Measurements from ENCODE around the gene TMEM43.

The TMEM43 gene

DNA sequence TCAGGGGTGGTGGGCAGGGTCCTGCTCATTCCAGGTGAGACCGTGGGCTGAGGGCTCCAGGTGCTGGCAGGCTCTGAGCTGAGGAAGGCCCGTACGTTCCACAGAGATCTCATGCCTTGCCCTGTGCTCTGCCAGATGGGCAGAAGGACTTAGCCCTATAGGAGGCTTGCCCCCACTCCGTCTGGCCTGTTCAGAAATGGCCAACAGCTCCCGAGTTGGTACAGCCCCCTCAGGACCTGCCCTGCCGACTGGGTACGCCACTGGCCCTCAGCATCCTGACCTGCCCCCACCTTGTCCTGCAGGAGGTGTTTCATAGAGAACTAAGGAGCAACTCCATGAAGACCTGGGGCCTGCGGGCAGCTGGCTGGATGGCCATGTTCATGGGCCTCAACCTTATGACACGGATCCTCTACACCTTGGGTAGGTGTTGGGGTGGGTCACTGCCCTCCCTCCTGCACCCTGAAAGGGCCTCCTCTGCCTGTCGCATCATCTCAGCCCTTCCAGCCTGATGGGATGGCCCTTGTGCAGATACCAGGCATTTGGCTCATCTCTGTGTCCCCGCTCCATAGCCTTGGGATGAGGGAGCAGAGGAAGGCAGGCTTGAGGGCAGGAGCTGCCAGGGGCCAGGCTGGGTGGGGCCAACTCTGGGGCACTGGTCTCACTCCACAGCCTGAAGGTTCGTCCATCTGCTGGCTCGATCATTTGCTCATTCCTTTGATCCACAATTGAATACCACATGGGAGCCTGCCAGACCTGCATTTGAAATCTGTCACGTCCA, 14.2 kb downstream of the TMEM43 start:
- DNase-seq: no peak

GRCh38 chr3:14139771-14140170, 14.9 kb downstream of the TMEM43 start:
- DNase-seq: no peak

- DNase-seq: no peak
These were observed 15.8 kb downstream of the TMEM43 start for GRCh38 chr3:14140668-14141067.

DNA sequence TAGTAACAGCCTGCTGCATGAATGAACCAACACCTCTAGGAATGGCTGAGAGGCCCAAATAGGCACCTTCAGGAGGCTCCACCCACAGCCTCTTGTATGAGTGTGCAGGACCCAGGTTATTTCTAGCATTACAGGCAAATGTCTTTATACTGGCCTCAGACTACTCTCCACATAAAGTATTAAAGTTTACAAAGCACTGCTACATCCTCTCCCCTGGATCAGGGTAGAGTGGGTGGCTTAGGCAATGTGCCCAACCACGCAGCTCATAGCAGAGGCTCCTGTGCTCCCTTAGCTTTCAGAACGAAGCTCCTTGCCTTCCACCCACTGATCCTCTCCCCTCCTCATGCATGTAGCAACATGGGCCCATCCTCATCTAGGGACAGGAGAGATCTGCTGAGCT, 16.3 kb downstream of the TMEM43 start:
- DNase-seq: no peak

- DNase-seq: no peak
These were observed 16.9 kb downstream of the TMEM43 start for GRCh38 chr3:14141602-14142341.

GRCh38 chr3:14142567-14143270, 17.9 kb downstream of the TMEM43 start:
- DNase-seq: no peak

DNA sequence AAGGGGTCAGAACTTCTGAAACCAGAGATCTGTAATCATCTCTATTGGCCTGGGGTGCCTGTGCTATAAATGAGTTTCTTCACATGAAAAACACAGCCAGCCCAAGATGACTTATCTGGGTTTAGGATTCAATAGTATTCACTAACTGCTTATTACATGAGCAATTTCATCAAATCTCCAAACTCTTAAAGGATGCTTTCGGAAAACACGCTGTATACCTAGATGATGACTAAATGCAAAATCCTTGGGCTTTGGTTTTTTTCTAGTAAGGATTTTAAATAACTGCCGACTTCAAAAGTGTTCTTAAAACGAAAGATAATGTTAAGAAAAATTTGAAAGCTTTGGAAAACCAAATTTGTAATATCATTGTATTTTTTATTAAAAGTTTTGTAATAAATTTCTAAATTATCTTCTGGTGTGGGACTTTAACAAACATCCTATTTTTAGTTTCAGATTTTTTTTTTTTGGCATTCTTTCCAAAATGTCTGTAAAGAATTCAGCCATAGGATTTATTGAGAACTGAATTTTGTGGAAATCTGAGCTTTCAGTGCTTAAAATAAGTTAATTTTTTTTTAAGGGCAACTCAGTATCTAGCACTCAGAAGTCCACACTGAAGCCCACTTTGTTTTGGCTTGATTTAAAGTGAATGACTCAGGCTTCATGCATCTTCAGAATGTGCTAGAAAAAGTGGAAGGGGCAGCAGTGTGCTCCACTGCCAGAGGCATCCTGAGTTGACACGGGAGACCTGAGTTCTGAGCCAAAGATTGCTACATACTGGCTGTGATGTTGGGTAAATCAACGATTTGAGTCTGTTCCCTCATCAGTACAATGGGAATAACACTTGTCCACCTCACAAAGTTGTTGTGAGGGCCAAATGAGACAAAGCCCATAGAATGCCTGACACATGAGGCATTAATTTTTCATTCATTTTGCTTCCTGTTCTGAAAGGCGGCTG, 18.7 kb downstream of the TMEM43 start:
- DNase-seq: no peak

DNA sequence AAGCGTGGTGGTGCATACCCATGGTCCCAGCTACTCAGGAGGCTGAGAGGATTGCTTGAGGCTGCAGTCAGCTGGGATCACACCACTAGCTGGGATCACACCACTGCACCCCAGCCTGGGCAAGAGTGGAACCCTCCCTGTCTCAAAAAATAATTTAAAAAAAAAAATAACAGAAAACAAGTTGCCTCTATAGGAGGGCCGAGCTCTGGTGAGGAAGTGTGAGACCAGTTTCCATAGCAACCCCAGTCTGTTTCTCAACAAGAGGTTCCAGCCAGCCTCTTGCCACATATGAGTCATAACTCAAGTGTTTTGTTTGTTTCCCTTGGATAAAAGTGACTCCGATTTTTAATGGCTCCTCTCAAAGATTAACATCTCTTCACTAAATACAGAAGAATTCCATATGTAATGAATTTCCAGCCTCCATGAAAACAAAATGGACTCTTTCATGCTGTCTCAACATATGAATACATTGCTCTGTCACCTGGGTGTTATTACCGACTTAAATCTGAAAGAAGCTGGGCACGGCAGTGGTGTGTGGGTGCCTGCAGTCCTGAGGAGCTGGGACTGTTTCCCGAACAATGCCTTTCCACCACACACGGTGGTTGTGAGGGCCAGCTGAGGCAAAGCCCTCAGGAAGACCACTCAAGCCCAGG, 19.7 kb downstream of the TMEM43 start:
- DNase-seq: no peak

GRCh38 chr3:14145236-14145635, 20.4 kb downstream of the TMEM43 start:
- DNase-seq: no peak

DNA sequence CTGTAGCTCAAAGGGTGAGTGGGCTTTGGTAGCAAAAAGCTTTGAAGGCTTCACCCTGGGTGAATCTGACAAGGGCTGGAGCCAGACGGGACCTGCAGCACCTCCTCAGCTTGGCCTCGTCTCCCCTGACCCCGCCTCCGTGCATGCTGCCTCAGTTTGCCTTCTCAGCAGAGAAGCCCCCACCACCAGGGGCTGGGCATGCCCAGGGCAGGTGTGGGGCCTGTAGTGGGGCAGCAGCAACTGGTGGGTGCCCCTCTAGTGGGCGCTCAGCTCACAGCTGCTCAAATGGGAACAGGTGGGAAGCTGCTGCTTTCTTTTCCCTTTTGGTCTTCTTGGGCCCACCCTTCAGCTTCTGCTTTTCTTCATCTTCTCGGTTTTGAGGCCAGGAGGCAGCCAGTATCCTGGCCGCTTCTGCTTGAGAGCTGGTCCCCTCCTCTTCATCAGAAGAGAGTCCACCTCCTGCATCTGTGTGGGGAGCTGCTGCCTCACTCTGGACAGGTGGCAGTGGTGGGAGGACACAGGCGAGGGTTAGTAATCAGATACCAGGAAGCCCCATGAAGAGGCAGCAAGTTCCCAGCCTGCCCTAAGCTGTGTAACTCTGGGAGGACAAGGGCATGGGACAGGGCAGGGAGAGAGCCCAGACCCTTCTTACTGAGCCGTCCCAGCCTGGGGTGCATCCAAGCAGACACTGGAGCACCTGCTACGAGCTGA, 21.0 kb downstream of the TMEM43 start:
- no peak for DNase-seq

- no peak for DNase-seq
These were observed 21.7 kb downstream of the TMEM43 start for GRCh38 chr3:14146381-14147065.

- DNase-seq: no peak
These were observed 22.2 kb downstream of the TMEM43 start for GRCh38 chr3:14147066-14147435.

- no peak for DNase-seq
These were observed 22.8 kb downstream of the TMEM43 start for GRCh38 chr3:14147617-14148016.

DNA sequence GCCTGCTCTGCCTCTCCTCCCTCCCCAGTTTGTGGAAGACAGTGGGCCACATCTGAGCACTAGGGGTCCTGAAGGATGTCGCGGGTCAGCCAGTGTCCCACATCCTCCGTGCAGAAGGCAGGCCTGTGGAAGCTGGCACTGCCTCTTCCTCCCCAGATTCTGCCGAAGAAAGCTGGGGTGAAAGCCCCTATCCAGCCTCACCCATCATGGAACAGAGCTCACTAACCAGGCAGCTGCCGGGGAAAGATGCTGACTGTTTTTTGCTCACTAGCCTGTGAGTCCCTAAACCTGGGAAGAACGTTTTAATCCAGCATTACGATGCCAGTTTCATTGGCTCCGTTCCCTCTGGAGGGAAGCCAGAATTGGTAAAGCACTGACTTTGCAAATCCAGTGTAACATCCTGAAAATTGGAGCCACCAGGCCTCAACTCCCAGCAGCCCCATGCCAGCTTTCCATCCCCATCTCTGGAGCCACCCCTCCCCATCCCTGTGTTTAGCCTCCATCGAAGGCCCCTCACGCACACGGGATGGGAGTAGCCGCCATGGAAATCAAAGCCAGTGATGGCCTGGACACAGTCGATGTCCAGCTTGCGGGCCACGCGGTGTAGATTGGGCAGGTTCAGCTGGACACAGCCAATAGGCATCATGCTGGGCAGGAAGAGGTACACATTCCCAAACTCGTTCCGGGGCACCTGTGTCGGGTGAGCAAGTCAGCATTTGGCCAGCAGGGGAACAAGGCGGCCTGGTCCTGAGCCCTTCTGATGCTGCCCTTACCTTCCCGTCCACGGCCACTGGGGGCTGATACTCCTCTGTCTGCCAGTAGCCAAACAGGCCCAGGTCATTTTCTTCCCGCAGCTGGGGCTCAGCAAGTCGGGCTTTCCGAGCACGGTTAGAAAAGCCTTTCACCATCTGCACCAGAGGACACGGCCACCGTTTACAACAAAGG, 23.5 kb downstream of the TMEM43 start:
- no peak for DNase-seq

DNA sequence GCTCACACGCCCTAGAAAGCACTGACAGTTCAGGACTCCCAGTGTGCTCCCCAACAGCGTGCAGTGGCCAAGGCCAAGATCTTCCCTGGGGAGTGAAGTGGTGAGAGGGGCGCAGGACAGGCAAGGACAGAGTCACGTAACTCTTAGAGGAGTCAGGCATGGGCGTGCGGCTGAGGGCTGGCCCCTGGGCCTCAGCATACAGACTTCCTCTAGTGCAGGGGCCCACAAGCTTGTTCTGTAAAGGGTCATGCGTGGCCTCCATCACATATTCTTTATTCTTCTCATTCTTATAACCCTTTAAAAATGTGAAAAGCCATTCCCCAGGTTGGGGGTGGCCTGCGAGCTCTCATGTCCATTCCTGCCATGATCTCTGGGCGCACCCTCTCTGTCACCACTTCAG, 25.2 kb downstream of the TMEM43 start:
- no peak for DNase-seq

DNA sequence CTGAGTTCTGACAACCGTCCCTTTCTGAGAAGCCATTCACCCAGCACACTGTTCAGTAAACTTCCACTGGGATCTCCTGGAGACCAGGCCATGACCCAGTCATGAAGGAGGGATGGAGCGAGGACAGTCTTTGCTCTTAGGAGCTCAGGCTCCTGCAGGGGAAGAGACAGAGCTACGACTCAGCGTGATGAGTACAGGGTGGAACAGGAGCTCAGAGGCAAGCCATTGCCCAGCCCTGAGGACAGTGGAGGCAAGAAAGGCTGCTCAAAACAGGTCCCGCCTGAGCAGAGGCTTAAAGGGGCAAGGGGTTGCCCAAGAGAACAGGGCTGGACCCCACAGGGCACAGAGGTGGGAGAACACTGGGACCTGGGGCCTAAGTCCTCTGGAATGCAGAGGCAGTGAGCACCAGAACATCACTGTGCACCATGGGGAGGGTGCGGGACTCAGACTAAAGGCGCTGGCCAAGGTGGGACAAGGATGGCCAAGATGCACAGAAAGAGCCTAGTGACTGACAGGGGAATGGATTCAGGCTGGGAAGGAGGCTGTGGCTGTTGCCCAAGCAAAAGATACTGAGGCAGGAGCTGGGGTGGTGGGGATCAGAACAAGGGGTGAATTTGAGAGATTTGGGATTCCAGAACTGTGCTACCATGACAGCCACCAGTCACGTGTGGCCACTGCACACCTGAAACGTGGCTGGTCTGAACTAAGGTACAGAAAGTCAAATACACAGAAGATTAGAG, 25.8 kb downstream of the TMEM43 start:
- DNase-seq: no peak

- no peak for DNase-seq
These were observed 26.7 kb downstream of the TMEM43 start for GRCh38 chr3:14151471-14152083.

DNA sequence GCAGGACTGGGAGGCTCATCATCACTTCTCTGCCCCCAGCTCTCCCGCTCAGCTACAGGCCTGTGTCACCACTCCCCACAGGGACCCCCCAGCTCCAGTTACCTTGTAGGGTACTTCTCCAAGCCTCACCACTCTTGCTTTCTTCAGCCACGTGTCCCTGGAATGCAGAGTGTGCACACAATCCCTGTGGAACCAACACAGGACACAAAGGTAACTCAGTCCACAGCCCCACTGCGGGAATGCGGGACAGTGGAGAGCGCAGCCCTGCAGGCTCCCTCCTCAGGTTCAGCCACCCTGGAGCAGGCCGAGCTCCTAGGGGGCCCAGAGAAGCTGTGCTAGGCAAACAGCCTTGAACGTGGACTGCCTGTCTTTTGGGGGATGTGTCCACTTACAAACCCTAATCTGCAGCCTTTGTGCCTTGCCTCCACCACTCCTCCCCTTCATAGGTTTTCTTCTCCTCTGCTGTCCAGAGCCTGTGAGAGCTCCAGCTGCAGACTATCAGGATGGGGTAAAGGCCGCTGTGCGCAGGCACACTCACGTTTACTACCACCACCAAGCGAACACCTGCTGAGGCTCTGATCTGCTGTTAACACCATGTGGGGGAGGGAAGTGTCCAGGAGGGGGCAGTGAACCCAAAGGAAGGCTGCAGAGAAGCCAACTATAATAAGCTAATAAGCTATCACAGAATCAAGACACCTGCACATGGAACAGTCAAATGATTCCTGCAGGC, 27.5 kb downstream of the TMEM43 start:
- DNase-seq: no peak
